CD4-positive, CD25-positive, alpha-beta regulatory T cell (primary cell): Measurements from ENCODE around the gene ANKRD23. TPM values are rescaled to one million over a fixed set of nuclear protein-coding genes. Genes with fewer than 3 reads are reported as not detected.
A peak's percentile ranks its signal among the peaks of the same experiment; 100 is the strongest.

Experiments used
- ATAC-seq, 2 donors: fragments of 150-1000 bp; cut with Tn5 transposase; one replicate each; pipeline ENCODE4 v1.10.0; 2021; ENCODE audit warnings: low read depth in 2 of 2, moderate number of reproducible peaks in 2 of 2, moderate library complexity in 1 of 2
- DNase-seq, 3 donors: peaks; one replicate each; pipeline versions ENCODE4 v3.0.0 to v3.0.0-alpha.2; 2012 to 2022; ENCODE audit warnings: mixed read lengths in 1 of 3
- H3K27ac ChIP-seq: one replicate; pipeline ENCODE4 v1.7.0; 2013; ENCODE audit warnings: mild to moderate bottlenecking, low read length; ENCODE audit not compliant: insufficient read depth, poor library complexity, severe bottlenecking
- H3K27me3 ChIP-seq: one replicate; pipeline ENCODE4 v1.7.0; 2013; ENCODE audit warnings: low read length; ENCODE audit not compliant: control insufficient read depth, insufficient read depth
- H3K36me3 ChIP-seq: one replicate; pipeline ENCODE4 v1.7.0; 2013; ENCODE audit warnings: mild to moderate bottlenecking, low read length, moderate library complexity; ENCODE audit not compliant: control insufficient read depth, insufficient read depth
- H3K4me1 ChIP-seq: 2 replicates; pipeline ENCODE4 v1.7.0; 2013; ENCODE audit warnings: mild to moderate bottlenecking, low read length; ENCODE audit not compliant: insufficient read depth, control insufficient read depth, poor library complexity, severe bottlenecking
- H3K4me3 ChIP-seq: one replicate; pipeline ENCODE4 v1.7.0; 2013; ENCODE audit warnings: low read depth, mild to moderate bottlenecking, low read length, moderate library complexity
- H3K9me3 ChIP-seq, 2 experiments: 1 replicate in 1 of 2; 2 replicates in 1 of 2; pipeline ENCODE4 v1.7.0; 2013; ENCODE audit warnings: low read length in 2 of 2, mild to moderate bottlenecking in 1 of 2, moderate library complexity in 1 of 2; ENCODE audit not compliant: control insufficient read depth in 2 of 2
- H3K27ac Mint-ChIP-seq, 3 donors: one replicate each; pipeline ENCODE4 v1.8.0; 2020 to 2022; ENCODE audit warnings: mild to moderate bottlenecking in 3 of 3, mixed read lengths in 3 of 3, moderate library complexity in 2 of 3
- H3K27me3 Mint-ChIP-seq: one replicate; pipeline ENCODE4 v1.8.0; 2022; ENCODE audit warnings: mild to moderate bottlenecking, mixed read lengths
- H3K36me3 Mint-ChIP-seq: one replicate; pipeline ENCODE4 v1.8.0; 2020; ENCODE audit warnings: mixed read lengths
- H3K4me1 Mint-ChIP-seq, 4 donors: one replicate each; pipeline ENCODE4 v1.8.0; 2020 to 2022; ENCODE audit warnings: mixed read lengths in 4 of 4, mild to moderate bottlenecking in 1 of 4
- H3K4me3 Mint-ChIP-seq, 4 donors: one replicate each; pipeline ENCODE4 v1.8.0; 2020 to 2022; ENCODE audit warnings: mild to moderate bottlenecking in 4 of 4, mixed read lengths in 4 of 4, moderate library complexity in 3 of 4
- H3K9me3 Mint-ChIP-seq, 7 donors: one replicate each; pipeline ENCODE4 v1.8.0; 2020 to 2022; ENCODE audit warnings: mixed read lengths in 7 of 7, mild to moderate bottlenecking in 3 of 7, moderate library complexity in 2 of 7
- polyA plus RNA-seq, 4 donors: library from polyadenylated mRNA; unstranded; fragments of 300-500 nt; fragmentation: Illumina TruSeq; gene quantifications; one replicate each; pipeline ENCODE4 v1.2.3, GENCODE V29; 2021
- total RNA-seq: library from RNA; stranded (reverse); gene quantifications from one replicate; pipeline ENCODE4 v1.2.3, GENCODE V29; 2022

Gene ANKRD23
- total and polyA plus RNA-seq, 5 donors from 2014 or later = 0.68 to 16.4 (median 0.93) TPM

DNA sequence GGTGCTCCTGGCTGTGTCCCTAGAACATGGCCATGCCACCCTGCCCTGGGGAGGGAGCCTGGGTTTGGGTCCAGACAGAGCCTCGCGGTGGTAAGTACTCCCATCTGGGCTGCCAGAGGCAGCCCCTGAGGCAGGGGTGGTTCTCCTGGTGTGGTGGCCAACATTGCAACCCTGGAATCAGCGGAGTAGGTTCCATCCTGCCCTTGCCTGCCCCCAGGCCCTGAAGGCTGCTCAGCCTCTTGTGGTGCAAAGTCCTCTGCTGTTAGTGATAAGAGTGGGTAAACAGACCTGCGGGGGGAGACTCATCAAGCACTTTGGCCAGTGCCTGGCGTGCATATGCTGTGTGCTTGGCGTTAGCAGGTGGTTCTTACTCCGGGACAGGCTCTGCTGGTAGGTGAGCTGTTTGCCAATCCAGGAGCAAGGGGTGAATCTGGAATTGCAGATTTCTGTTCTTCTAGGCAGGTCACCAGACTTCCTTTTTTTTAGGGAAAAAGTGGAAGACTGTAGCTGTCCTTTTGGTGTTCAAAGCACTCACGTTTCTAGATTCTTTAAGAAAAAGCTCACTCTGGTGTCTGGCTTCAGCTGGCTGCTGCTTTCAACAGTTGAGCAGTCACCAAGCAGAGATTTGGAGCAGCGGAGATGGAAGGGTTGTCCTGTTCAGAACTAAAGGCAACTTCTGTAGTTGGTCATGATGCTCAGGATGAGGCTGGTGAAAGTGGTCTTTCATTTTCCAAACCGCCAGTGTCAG lies 24.5 kb downstream of the ANKRD23 start:
- Mint-ChIP-seq H3K9me3 (no peaks in the 10 kb centered on the region), H3K27ac (peak overlapping the region; percentile 51 to 79 (median 69)), H3K4me3 (peak overlapping the region; percentile 87 to 96 (median 94)), H3K4me1 (peaks cover 25 to 71% (median 55%) of the 10 kb centered on the region in 4 donors), H3K36me3 (peaks cover 5% of the 10 kb centered on the region), H3K27me3 (no peaks in the 10 kb centered on the region)
- DNase-seq (no peak), ATAC-seq (no peak)
- peaks cover 21% of the 10 kb centered on the region for H3K36me3 ChIP-seq
- H3K9me3 ChIP-seq = no peaks in the 10 kb centered on the region
- no peak overlapping the region for H3K27ac ChIP-seq
- peaks cover 53% of the 10 kb centered on the region for H3K4me1 ChIP-seq
- no peaks in the 10 kb centered on the region for H3K27me3 ChIP-seq
- peak overlapping the region; percentile 57 for H3K4me3 ChIP-seq

DNA sequence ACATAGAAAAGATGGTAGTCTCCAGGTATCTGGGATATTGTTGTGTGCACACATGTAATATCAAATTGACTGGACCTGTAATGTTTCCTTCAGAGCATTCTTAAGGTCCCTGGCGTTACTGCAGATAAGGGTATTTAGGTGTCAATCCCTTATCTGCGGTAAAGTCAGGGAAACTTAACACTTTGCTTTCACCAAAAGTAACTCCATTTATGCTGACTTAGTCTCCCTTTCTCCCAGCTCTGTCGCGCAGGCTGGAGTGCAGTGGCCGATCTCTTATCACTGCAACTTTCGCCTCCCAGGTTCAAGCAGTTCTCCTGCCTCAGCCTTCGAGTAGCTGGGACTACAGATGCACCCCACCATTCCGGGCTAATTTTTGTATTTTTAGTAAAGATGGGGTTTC lies 25.9 kb downstream of the ANKRD23 start:
- Mint-ChIP-seq H3K9me3 (no peaks in the 10 kb centered on the region), H3K4me1 (peaks cover 27 to 70% (median 52%) of the 10 kb centered on the region in 4 donors), H3K27ac (peak overlapping the region in 2 of 3 donors; percentile 73 to 87), H3K4me3 (peak overlapping the region; percentile 87 to 96 (median 94)), H3K36me3 (peaks cover 6% of the 10 kb centered on the region), H3K27me3 (no peaks in the 10 kb centered on the region)
- Histone ChIP-seq H3K9me3 (no peaks in the 10 kb centered on the region), H3K4me3 (peak overlapping the region; percentile 75), H3K27me3 (no peaks in the 10 kb centered on the region), H3K4me1 (peaks cover 53% of the 10 kb centered on the region), H3K36me3 (peaks cover 8% of the 10 kb centered on the region), H3K27ac (no peak overlapping the region)
- DNase-seq (no peak), ATAC-seq (no peak)

DNA sequence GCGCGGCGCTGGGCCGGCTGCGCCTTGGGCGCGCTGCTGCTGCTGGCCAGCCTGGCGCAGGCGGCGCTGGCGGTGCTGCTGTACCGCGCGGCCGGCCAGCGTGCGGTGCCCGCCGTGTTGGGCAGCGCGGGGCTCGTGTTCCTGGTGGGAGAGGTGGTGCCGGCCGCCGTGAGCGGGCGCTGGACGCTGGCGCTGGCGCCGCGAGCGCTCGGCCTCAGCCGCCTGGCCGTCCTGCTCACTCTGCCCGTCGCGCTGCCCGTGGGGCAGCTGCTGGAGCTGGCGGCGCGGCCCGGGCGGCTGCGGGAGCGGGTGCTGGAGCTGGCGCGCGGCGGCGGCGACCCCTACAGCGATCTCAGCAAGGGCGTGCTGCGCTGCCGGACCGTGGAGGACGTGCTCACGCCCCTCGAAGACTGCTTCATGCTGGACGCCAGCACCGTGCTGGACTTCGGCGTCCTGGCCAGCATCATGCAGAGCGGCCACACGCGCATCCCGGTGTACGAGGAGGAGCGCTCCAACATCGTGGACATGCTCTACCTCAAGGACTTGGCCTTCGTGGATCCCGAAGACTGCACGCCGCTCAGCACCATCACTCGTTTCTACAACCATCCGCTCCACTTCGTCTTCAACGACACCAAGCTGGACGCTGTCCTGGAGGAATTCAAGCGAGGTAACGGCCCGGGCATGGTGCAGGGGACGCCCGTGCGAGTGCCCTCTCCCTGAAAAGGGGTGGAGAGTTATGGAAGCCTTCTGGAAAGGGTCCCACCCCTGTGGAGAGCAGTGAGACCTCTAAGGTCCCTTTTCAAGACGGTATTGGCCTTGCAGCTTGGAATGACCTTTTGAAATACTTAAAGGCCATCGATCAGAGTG lies 26.8 kb downstream of the ANKRD23 start:
- Histone ChIP-seq H3K4me3 (peak overlapping the region; percentile 75), H3K27ac (no peak overlapping the region), H3K27me3 (no peaks in the 10 kb centered on the region), H3K4me1 (peaks cover 53% of the 10 kb centered on the region), H3K36me3 (peaks cover 5% of the 10 kb centered on the region), H3K9me3 (no peaks in the 10 kb centered on the region)
- H3K27me3 Mint-ChIP-seq = no peaks in the 10 kb centered on the region
- peaks cover 8% of the 10 kb centered on the region for H3K36me3 Mint-ChIP-seq
- peak overlapping the region in 2 of 3 donors; percentile 73 to 87 for H3K27ac Mint-ChIP-seq
- ATAC-seq = no peak
- H3K9me3 Mint-ChIP-seq = no peaks in the 10 kb centered on the region
- DNase-seq = peak in 1 of 3 donors; percentile 24
- H3K4me3 Mint-ChIP-seq = peak overlapping the region; percentile 87 to 96 (median 94)
- peaks cover 30 to 70% (median 54%) of the 10 kb centered on the region in 4 donors for H3K4me1 Mint-ChIP-seq

DNA sequence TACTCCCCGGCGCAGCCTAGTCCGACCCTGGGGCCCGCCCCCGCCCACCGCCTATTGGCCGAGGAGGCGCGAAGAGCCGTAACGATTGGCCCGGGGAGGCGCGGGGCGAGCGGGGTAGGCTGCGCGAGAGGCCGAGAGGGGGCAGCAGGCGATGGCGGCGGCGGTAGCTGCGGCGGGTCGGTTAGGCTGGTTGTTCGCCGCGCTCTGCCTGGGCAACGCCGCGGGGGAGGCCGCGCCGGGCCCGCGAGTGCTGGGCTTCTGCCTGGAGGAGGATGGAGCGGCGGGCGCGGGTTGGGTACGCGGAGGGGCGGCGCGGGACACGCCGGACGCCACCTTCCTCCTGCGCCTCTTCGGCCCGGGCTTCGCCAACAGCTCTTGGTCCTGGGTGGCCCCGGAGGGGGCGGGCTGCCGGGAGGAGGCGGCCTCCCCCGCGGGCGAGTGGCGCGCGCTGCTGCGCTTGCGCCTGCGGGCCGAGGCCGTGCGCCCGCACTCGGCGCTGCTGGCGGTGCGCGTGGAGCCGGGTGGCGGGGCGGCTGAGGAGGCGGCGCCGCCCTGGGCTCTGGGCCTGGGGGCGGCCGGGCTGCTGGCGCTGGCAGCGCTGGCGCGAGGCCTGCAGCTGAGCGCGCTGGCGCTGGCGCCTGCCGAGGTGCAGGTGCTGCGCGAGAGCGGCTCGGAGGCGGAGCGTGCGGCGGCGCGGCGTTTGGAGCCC lies 27.5 kb downstream of the ANKRD23 start, which contains the start of gene CNNM3:
Gene CNNM3, plus strand, starts transcription at position 142 of the 709 bp plus-strand sequence. Its CDS starts 10 bp downstream, at position 152.
- peak within 1 kb of the TSS; percentile 86 to 90 (median 89) for H3K27ac Mint-ChIP-seq
- no peaks in the 10 kb centered on the region for H3K9me3 Mint-ChIP-seq
- peaks cover 48% of the 10 kb centered on the region for H3K4me1 ChIP-seq
- peak; percentile 90 to 92 for ATAC-seq
- peaks cover 5% of the 10 kb centered on the region for H3K36me3 ChIP-seq
- H3K9me3 ChIP-seq = no peaks in the 10 kb centered on the region
- peak; percentile 93 to 95 (median 94) for DNase-seq
- peaks cover 30 to 67% (median 53%) of the 10 kb centered on the region in 4 donors for H3K4me1 Mint-ChIP-seq
- no peaks in the 10 kb centered on the region for H3K27me3 Mint-ChIP-seq
- peak within 1 kb of the TSS; percentile 93 to 96 (median 96) for H3K4me3 Mint-ChIP-seq
- peak within 1 kb of the TSS; percentile 69 for H3K27ac ChIP-seq
- H3K36me3 Mint-ChIP-seq = peaks cover 8% of the 10 kb centered on the region
- no peaks in the 10 kb centered on the region for H3K27me3 ChIP-seq
- peak within 1 kb of the TSS; percentile 75 for H3K4me3 ChIP-seq

DNA sequence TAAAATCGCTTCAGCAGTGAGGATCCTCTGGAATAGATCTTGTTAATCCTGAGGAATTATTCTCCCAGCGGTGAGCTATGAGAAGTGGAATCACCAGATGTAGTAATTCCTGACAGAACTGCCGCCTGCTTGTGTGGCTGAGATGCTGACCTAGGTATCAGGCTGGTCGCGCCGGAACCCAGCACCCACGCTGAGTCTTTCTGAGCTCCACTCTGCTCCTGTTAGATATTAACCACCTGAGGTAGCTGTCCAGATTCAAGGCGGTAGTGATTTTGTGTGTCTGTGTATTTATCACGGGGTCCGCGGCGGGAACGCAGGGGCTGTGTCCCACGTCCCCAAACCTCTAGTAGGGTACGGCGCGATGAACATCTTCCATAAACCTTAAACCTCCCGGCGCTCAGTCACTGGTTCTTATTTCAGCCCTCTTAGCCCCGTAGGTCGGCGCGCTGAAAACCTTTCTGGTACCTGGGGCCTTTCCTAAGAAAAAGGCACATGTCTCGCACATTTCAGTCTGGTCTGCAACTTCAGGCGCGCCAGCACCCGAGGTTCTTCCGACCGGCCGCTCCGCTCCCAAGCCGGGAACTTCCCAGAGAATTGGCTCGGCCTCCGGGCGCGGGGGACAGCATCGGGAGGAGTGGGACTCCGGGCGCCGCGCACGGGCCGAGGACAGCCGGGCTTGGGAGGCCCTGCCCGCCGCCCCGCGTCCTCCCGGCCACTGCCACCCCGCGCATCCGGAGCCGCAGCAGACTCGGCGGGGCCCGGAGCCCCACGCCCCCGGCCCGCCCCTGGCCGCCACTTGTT lies 28.3 kb downstream of the ANKRD23 start:
- no peaks in the 10 kb centered on the region for H3K27me3 Mint-ChIP-seq
- ATAC-seq (no peak), DNase-seq (peak in 1 of 3 donors; percentile 62)
- no peaks in the 10 kb centered on the region for H3K9me3 ChIP-seq
- no peaks in the 10 kb centered on the region for H3K36me3 ChIP-seq
- no peaks in the 10 kb centered on the region for H3K27me3 ChIP-seq
- H3K4me3 Mint-ChIP-seq = peak overlapping the region; percentile 93 to 96 (median 94)
- H3K36me3 Mint-ChIP-seq = peaks cover 8% of the 10 kb centered on the region
- no peaks in the 10 kb centered on the region for H3K9me3 Mint-ChIP-seq
- peak overlapping the region; percentile 69 for H3K27ac ChIP-seq
- H3K27ac Mint-ChIP-seq = peak overlapping the region; percentile 86 to 90 (median 89)
- H3K4me3 ChIP-seq = peak overlapping the region; percentile 73
- H3K4me1 ChIP-seq = peaks cover 41% of the 10 kb centered on the region
- H3K4me1 Mint-ChIP-seq = peaks cover 30 to 65% (median 51%) of the 10 kb centered on the region in 4 donors

DNA sequence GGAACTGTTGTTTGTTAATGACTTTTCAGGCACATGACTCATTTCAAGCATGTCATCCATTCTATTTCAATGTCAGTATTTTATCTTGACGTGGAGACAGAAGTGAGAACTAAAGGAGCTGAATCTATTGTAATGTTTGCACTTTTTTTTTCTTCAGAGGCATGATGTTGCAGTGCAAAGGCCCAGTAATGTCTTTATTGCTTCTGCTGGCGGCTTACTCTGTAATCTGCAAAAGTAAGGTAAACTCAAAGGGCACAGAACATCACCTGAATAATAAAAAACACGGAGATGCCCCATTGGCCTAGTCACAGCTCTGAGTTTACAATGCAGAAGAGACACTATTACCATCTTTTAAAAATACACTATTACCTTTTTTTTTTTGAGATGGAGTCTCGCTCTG lies 30.2 kb downstream of the ANKRD23 start:
- ATAC-seq = no peak
- H3K4me1 Mint-ChIP-seq = peaks cover 16 to 53% (median 33%) of the 10 kb centered on the region in 4 donors
- peaks cover 3% of the 10 kb centered on the region for H3K36me3 Mint-ChIP-seq
- H3K27me3 Mint-ChIP-seq = no peaks in the 10 kb centered on the region
- no peaks in the 10 kb centered on the region for H3K27me3 ChIP-seq
- DNase-seq = no peak
- no peak overlapping the region for H3K27ac Mint-ChIP-seq
- H3K27ac ChIP-seq = no peak overlapping the region
- H3K4me3 Mint-ChIP-seq = peak overlapping the region in 2 of 4 donors; percentile 66 to 77
- peaks cover 23% of the 10 kb centered on the region for H3K4me1 ChIP-seq
- no peaks in the 10 kb centered on the region for H3K9me3 Mint-ChIP-seq
- no peak overlapping the region for H3K4me3 ChIP-seq
- no peaks in the 10 kb centered on the region for H3K36me3 ChIP-seq
- no peaks in the 10 kb centered on the region for H3K9me3 ChIP-seq
